Activated naive CD4-positive, alpha-beta T cell treated with anti-CD3 and anti-CD28 coated beads for 36 hours (primary cell): ENCODE results near the gene PHYHIPL. TPM values are rescaled to one million over a fixed set of nuclear protein-coding genes. Genes with fewer than 3 reads are reported as not detected.
"Not testable (repeated sequence)": the region's sequence is repeated elsewhere in the genome, so short reads cannot be mapped to it uniquely, and the experiment has no call there.

Experiments
- CTCF ChIA-PET: fragments of 350-600 bp; sonication (Branson Sonifier 250); formaldehyde crosslinking; loops from one replicate; lab custom pipeline; 2021; ENCODE audit warnings: antibody characterized with exemption; lab: Charles Lee
- DNase-seq: peaks from one replicate; pipeline ENCODE4 v3.0.0-alpha.2; 2020
- H3K27ac Mint-ChIP-seq: one replicate; pipeline ENCODE4 v1.8.0; 2021; ENCODE audit warnings: mild to moderate bottlenecking, mixed read lengths
- H3K27me3 Mint-ChIP-seq: one replicate; pipeline ENCODE4 v1.8.0; 2021; ENCODE audit warnings: low read depth, mixed read lengths
- H3K36me3 Mint-ChIP-seq: one replicate; pipeline ENCODE4 v1.8.0; 2021; ENCODE audit warnings: low read depth, mixed read lengths
- H3K4me1 Mint-ChIP-seq: one replicate; pipeline ENCODE4 v1.8.0; 2021; ENCODE audit warnings: low read depth, mixed read lengths
- H3K4me3 Mint-ChIP-seq: one replicate; pipeline ENCODE4 v1.8.0; 2021; ENCODE audit warnings: mild to moderate bottlenecking, moderate library complexity, mixed read lengths
- H3K9me3 Mint-ChIP-seq: one replicate; pipeline ENCODE4 v1.8.0; 2021; ENCODE audit warnings: mixed read lengths
- intact Hi-C: fragments of 100-400 bp; cut with micrococcal nuclease; formaldehyde crosslinking; loops from one replicate; pipeline ENCODE4 v1.15.1; 2023
- total RNA-seq, 2 experiments: library from RNA; stranded (reverse); gene quantifications; one replicate each; pipeline ENCODE4 v1.2.3, GENCODE V29; 2021

Gene PHYHIPL
- total RNA-seq, 2 experiments from 2014 or later: not detected

DNA sequence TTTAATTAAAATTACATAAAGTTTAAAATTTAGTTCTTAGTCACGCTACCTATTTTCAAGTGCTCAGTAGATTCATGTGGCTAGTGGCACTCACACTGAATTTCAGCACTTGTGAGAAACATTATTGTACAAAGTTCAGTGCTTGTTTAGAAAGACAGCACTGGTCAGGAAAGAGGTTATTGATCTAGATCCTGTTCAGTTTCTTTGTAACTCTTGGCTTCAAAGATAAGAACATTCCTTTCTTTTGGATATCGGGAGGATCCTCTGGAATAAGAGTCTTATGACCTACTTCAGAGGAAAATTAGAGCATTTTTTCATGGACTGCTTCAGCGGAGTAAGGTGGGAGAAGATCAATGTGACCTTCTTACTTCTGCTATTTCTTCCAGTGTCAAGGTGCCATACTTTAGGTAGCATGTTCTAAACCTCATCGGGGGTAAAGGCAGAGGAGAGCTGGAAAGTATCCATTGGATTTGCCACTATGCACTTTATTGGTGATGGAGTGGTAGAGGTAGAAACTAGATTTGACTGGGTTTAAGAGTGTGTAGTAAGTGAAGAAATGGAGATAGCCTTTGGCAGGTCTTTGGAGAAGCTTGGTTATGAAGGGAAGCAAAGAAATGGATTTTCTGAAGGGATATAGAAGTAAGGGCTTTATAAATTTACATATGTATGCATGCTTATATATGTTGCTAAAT, 39.9 kb downstream of the PHYHIPL start:
- Mint-ChIP-seq H3K27ac (no peak overlapping the region), H3K27me3 (no peaks in the 10 kb centered on the region), H3K9me3 (no peaks in the 10 kb centered on the region), H3K4me3 (no peak overlapping the region), H3K36me3 (no peaks in the 10 kb centered on the region), H3K4me1 (no peaks in the 10 kb centered on the region)
- CTCF ChIA-PET: no interaction called here
- intact Hi-C loops: no loop called here
- DNase-seq: no peak

DNA sequence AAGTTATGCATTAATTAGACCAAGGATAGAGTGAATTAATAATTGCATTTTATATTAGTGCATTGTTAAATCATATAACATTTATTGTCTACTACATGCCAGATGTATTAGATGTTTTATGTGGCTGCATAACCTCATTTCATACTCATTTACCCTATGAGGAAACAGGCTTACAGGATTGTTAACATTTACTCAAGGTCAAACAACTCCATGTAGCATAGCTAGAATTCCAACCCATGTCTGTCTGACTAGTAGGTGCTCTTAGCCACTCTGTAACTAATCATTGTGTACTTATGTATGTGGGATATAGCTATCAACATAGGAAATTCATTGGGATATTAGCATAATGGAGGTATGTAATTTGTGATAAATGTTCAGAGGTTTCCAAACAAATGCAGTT, 46.3 kb downstream of the PHYHIPL start:
- intact Hi-C loops: no loop called here
- Mint-ChIP-seq H3K27ac (no peak overlapping the region), H3K4me1 (no peaks in the 10 kb centered on the region), H3K4me3 (no peak overlapping the region), H3K9me3 (no peaks in the 10 kb centered on the region), H3K36me3 (no peaks in the 10 kb centered on the region), H3K27me3 (no peaks in the 10 kb centered on the region)
- DNase-seq: no peak
- CTCF ChIA-PET: no interaction called here

DNA sequence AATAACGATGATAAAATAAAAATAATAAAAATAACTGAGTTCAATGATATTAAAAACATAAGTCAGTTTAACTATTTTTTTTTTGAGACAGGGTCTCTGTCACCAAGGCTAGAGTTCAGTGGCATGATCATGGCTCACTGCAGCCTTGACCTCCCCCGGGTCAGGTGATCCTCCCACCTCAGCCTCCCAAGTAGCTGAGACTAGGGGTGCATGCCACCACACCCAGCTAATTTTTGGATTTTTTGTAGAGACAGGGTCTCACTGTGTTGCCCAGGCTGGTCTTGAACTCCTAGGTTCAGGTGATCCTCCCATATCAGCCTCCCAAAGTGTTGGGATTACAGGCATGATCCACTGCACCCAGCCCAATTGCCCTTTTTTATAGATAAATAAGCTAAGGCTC, 47.2 kb downstream of the PHYHIPL start:
- H3K36me3 Mint-ChIP-seq, H3K4me3 Mint-ChIP-seq, H3K27ac Mint-ChIP-seq, CTCF ChIA-PET, H3K9me3 Mint-ChIP-seq, DNase-seq, H3K4me1 Mint-ChIP-seq, intact Hi-C loops, H3K27me3 Mint-ChIP-seq: not testable (repeated sequence)

DNA sequence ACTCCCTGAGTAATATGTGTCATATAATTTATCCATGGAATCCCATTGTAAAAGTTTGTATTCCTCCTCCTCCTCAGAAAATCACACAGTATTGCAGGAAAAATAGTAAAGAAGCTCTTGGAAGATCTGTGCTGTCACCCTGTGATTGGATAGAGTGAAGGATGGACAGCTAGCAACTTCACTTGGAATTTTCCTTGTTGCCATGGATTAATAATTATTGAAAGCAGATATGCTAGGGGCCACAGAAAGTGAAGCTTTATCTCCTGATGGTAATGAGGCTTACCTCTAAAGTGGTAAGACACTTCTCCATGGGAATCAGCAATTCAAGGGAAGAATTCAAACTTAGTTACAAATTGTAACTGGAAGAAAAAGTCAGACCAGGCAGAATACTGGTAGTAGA, 48.8 kb downstream of the PHYHIPL start:
- Mint-ChIP-seq H3K4me1 (no peaks in the 10 kb centered on the region), H3K4me3 (no peak overlapping the region), H3K9me3 (no peaks in the 10 kb centered on the region), H3K27me3 (no peaks in the 10 kb centered on the region), H3K27ac (no peak overlapping the region), H3K36me3 (no peaks in the 10 kb centered on the region)
- CTCF ChIA-PET: no interaction called here
- no peak for DNase-seq
- intact Hi-C loops: no loop called here

DNA sequence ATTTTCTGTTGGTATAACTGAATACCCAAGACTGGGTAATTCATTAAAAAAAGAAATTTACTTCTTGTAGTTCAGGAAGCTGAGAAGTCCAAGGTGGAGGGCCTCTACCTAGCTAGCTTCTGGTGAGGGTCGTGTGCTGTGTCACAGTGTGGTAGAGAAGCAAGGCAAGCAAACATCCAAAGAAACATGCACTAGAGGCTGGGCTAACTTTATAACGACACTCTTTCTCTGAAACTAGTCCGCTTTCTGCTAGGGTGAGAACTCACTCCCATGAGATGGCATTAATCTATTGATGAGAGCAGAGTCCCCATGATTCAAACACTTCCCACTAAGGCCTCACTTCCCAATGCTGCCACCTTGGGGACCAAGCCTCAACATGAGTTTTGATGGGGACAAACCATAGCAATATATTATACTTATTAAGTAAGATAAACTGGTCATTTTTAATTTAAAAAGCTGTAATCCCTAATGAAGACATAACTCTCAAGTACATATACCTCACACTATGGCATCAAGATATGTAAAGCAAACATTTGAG, 50.8 kb downstream of the PHYHIPL start:
- Mint-ChIP-seq H3K27ac (no peak overlapping the region), H3K4me1 (no peaks in the 10 kb centered on the region), H3K4me3 (no peak overlapping the region), H3K9me3 (no peaks in the 10 kb centered on the region), H3K36me3 (no peaks in the 10 kb centered on the region), H3K27me3 (no peaks in the 10 kb centered on the region)
- intact Hi-C loops: no loop called here
- no peak for DNase-seq
- CTCF ChIA-PET: no interaction called here

GRCh38 chr10:59229441-59229840, 53.0 kb downstream of the PHYHIPL start:
- no peak for DNase-seq
- CTCF ChIA-PET: no interaction called here
- Mint-ChIP-seq H3K27me3 (no peaks in the 10 kb centered on the region), H3K4me1 (no peaks in the 10 kb centered on the region), H3K4me3 (no peak overlapping the region), H3K36me3 (no peaks in the 10 kb centered on the region), H3K27ac (no peak overlapping the region), H3K9me3 (no peaks in the 10 kb centered on the region)
- intact Hi-C loops: no loop called here

GRCh38 chr10:59234194-59234593, 57.8 kb downstream of the PHYHIPL start:
- Mint-ChIP-seq H3K27ac (no peak overlapping the region), H3K9me3 (no peaks in the 10 kb centered on the region), H3K4me3 (no peak overlapping the region), H3K27me3 (no peaks in the 10 kb centered on the region), H3K4me1 (no peaks in the 10 kb centered on the region), H3K36me3 (no peaks in the 10 kb centered on the region)
- DNase-seq: no peak
- intact Hi-C loops: loop anchor here (10.0 kb wide), 1 partner anchor 699 kb away; no protein-coding TSS in a partner anchor
- CTCF ChIA-PET: no interaction called here

GRCh38 chr10:59234816-59235429, 58.5 kb downstream of the PHYHIPL start:
- intact Hi-C loops: loop anchor here (10.0 kb wide), 1 partner anchor 700 kb away; no protein-coding TSS in a partner anchor
- no peak overlapping the region for H3K27ac Mint-ChIP-seq
- no peaks in the 10 kb centered on the region for H3K27me3 Mint-ChIP-seq
- H3K36me3 Mint-ChIP-seq: no peaks in the 10 kb centered on the region
- DNase-seq: peak; percentile 5
- H3K4me3 Mint-ChIP-seq: no peak overlapping the region
- no peaks in the 10 kb centered on the region for H3K4me1 Mint-ChIP-seq
- no peaks in the 10 kb centered on the region for H3K9me3 Mint-ChIP-seq
- CTCF ChIA-PET: no interaction called here

GRCh38 chr10:59236064-59236697, 59.7 kb downstream of the PHYHIPL start:
- no peaks in the 10 kb centered on the region for H3K9me3 Mint-ChIP-seq
- H3K4me1 Mint-ChIP-seq: no peaks in the 10 kb centered on the region
- no peak for DNase-seq
- CTCF ChIA-PET: no interaction called here
- H3K27me3 Mint-ChIP-seq: no peaks in the 10 kb centered on the region
- H3K36me3 Mint-ChIP-seq: no peaks in the 10 kb centered on the region
- no peak overlapping the region for H3K4me3 Mint-ChIP-seq
- no peak overlapping the region for H3K27ac Mint-ChIP-seq
- intact Hi-C loops: loop anchor here (10.0 kb wide), 1 partner anchor 701 kb away; no protein-coding TSS in a partner anchor

GRCh38 chr10:59237775-59238174, 61.3 kb downstream of the PHYHIPL start:
- H3K9me3 Mint-ChIP-seq: no peaks in the 10 kb centered on the region
- H3K4me3 Mint-ChIP-seq: no peak overlapping the region
- intact Hi-C loops: loop anchor here (10.0 kb wide), 1 partner anchor 703 kb away; no protein-coding TSS in a partner anchor
- no peaks in the 10 kb centered on the region for H3K4me1 Mint-ChIP-seq
- CTCF ChIA-PET: no interaction called here
- no peaks in the 10 kb centered on the region for H3K36me3 Mint-ChIP-seq
- DNase-seq: no peak
- H3K27me3 Mint-ChIP-seq: no peaks in the 10 kb centered on the region
- no peak overlapping the region for H3K27ac Mint-ChIP-seq

DNA sequence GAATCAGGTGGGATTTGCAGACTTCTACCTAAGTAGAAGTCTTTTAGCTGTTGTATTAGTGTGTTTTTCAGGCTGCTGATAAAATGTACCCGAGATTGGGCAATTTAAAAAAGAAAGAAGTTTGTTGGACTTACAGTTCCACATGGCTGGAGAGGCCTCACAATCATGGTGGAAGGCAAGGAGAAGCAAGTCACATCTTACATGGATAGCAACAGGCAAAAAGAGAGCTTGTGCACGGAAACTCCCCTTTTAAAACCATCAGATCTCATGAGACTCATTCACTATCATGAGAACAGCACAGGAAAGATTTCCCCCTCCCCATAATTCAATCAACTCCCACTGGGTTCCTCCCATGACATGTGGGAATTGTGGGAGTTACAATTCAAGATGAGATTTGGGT, 62.7 kb downstream of the PHYHIPL start:
- H3K27me3 Mint-ChIP-seq, CTCF ChIA-PET, H3K4me3 Mint-ChIP-seq, DNase-seq, H3K9me3 Mint-ChIP-seq, H3K36me3 Mint-ChIP-seq, H3K4me1 Mint-ChIP-seq, H3K27ac Mint-ChIP-seq: not testable (repeated sequence)
- intact Hi-C loops: loop anchor here (10.0 kb wide), 1 partner anchor 704 kb away; no protein-coding TSS in a partner anchor

- DNase-seq: no peak
- H3K27me3 Mint-ChIP-seq: no peaks in the 10 kb centered on the region
- intact Hi-C loops: loop anchor here (1.0 to 5.0 kb wide), 4 partner anchors 382 to 792 kb away; no protein-coding TSS in a partner anchor
- no peak overlapping the region for H3K27ac Mint-ChIP-seq
- H3K9me3 Mint-ChIP-seq: no peaks in the 10 kb centered on the region
- H3K36me3 Mint-ChIP-seq: no peaks in the 10 kb centered on the region
- H3K4me3 Mint-ChIP-seq: no peak overlapping the region
- no peaks in the 10 kb centered on the region for H3K4me1 Mint-ChIP-seq
- CTCF ChIA-PET: interaction anchor here (0.7 to 1.5 kb wide), 2 partner anchors 382 to 583 kb away, joined by 4 read pairs; no protein-coding TSS in a partner anchor
Observed at GRCh38 chr10:59240582-59241183, 64.2 kb downstream of the PHYHIPL start.
